ENCODE measurements around the gene SYTL2.

Gene SYTL2

DNA sequence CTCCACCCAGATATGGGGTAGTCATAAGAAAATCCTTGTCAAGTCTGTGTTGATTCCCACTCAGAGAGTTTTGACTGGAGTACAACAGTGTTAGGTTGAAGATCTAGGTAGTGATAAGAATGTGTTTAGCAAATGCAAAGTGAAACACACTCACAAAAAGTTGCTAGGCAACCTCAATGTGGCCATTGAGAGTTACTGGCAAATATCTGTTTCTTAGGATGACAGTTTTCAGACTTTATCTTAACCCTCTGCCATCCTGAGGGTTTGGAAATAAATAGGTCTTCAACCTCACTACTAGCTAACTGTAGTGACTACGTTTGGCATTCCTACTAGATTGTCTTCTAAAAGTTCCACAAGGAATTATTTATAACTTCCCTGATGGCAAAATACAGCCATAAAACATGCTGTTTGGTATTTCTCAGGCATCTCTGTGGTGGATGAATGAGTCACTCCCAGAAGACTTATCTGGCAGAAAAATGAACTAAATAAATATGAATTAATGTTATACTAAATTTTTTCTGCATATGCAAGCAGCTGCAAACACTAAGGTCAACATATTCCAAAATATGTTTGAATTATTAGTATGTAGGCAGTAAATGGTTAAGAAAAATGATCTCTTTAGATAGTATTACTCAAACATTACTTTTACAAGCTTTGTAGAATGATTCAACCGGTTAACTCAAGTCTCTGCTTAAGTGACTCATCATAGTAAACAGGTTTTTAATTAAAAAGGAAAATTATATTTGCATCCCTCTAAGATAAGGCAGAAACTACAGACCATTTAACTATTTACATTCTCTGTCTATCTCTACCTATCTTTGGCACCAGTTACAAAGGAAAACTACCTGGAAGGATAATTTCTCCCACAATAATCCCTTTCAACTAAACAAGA lies 17.1 kb upstream of the SYTL2 start:
- DNase-seq, result no peak

DNA sequence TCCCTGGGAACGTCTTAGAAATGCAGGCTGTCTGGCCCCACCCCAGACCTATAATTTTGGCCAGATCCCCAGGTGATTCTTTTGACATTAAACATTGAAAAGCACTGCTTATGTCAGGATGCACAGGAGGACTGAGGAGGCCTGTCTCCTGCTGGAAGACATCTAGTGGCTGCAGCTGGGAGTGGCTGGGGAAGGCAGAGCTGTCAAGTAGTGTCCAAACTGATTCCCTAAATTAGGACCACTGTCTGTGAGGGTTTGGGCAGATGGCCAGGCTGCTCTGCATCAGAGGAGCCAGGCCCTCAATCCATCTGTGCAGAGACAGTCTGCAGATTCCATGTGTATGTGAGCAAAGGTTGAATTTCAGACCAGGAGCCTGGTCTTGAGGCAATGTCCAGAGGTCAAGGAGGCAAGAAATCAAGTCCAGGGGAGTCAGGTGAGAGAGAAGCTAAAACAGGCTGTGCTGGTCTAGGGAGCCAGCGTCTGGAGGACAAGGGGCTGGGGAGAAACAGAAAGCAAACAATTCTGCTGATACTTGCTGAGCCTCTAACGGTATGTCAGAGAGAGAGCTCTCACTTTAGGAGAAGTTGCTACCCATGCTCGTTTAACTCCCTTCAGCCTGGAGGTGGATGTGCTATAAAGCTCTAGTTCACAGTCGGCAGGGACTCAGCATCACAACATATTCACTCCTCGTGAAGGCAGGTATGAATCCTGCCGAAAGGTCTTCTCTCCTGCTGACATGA lies 15.3 kb upstream of the SYTL2 start:
- DNase-seq, result no peak

DNA sequence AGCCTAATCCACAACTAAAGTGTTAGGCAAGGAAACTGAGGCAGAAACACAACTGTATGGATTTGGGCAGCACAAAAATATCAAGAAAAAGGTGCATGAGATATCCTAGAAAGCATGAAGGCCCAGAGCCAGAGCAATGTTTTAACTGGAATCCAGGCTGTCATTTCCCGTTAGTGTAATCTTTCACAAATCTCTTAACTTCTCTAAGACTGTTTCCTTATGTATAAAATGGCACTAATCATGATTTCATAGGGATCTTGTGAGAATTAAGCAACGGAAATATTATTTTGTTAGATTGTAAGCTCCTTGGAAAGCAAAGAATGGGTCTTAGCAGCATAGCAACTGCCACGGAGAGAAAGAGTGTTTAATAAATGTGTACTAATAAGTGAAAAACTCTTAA lies 14.7 kb upstream of the SYTL2 start:
- no peak for DNase-seq

DNA sequence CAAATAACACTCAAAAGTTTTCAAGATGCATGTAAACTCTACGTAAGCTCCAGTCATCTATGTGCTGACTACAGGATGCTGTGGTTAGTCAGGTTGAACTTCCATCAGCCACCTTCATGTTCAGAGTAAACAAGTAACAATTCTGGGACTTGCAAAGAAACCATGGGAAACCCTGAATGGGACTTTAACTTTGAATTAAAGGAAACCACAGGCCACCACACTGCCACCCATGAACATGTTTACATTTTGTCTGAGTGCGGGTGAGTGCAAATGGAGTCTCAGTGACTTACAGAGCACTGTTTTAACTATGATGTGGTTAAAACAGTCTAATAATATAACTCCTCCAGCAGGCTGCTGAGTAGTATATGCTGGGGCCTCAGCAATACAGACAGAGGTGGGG lies 12.9 kb upstream of the SYTL2 start:
- DNase-seq, result no peak

DNA sequence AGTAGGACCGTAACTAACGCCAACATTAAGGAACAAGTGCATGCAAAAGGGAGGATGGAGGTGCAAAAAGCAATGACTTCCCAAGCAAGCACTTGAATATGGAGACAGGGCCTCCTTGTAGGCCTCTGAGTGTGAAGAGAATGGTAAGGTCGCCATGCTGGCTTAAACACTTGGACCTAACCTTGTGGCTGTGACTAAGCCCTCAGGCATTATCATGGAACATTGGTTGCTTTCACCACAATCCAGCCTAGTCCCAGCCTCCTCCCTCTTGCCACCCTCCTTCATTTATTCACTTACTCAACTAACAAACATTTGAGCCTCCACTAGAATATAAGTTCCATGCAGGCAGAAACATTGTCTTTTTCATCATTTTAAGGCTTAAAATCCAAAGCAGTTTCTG lies 11.9 kb upstream of the SYTL2 start:
- no peak for DNase-seq

DNA sequence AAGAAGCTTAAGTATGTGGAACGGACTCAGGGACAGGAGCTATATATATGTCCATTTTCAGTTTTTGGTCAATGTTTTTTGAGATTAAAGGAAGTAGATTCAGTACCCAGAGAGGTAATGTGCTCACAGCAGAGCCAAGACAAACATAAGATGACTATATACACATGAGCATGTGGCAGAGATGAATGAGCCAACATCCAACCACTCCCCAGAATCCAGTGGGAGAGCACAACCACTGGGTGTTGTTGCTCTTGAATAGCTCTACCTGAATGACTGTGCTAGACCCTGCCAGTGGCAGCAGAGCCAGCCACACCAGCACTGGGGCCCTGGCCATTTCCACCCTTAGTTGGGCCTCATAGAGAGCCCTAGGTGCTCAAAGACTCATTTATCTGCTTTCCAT lies 10.7 kb upstream of the SYTL2 start:
- DNase-seq, result no peak

DNA sequence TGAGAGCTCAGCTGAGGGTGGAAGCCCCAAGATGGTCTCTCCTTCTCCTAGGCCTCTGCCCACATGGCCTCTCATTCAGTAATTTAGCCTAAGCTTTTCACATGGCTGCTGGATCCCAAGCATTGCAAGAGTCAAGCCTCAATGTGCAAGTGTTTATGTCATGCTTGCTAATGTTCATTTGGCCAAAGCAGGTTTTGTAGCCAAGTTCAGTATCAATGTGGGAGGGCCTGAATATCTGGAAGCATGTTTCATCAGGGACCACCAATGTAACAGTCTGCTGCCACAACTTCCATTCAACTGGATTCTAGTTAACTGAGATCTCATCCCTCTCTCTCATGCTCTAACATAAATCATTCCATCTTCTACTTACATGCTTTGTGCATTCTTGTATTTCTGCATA lies 8.5 kb upstream of the SYTL2 start:
- no peak for DNase-seq

DNA sequence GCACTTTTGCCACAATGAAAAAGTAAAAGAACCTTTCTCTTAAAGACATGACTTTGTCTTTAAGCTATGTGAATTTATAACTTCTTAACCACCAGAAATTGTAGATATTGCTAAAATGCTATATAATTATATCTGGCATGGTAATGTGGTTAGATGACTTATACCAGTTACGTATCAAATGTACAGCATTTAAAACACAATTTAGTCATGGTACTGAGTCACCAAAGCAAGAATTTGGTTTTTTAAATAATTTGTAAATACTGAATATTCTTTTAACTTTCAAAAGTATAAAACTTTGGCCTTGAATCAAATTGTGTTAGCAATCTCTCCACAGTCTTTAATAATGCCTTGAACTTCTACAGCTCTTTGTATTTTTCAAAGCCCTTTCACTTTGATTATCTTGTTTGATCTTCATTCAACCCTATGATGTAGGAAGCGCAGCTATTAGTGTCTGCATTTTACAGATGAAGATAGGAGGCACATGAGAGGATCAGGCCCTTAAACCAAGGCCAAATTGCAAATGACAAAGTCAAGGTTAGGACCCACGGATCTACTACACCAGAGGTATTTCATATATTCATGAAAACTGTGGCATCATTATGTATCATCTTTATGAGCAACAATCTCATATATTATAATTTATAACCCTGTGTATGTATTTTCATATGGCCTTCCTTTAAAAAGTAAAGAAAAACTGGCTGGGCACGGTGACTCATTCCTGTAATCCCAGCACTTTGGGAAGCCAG lies 4.4 kb upstream of the SYTL2 start:
- DNase-seq, result no peak

DNA sequence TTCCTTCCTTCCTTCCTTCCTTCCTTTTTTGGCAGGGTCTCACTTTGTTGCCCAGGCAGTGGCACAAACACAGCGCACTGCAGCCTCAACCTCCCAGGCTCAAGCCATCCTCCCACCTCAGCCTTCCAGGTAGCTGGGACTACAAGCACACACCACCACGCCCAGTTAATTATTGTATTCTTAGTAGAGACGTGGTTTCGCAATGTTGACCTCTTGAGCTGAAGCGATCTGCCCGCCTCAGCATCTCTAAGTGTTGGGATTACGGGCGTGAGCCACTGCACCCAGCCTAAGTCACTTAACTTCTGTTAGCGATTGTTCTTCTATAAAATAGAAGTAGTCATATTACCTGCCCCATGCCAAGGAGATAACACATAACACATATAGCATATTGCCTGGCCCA lies 2.8 kb upstream of the SYTL2 start:
- no peak for DNase-seq

DNA sequence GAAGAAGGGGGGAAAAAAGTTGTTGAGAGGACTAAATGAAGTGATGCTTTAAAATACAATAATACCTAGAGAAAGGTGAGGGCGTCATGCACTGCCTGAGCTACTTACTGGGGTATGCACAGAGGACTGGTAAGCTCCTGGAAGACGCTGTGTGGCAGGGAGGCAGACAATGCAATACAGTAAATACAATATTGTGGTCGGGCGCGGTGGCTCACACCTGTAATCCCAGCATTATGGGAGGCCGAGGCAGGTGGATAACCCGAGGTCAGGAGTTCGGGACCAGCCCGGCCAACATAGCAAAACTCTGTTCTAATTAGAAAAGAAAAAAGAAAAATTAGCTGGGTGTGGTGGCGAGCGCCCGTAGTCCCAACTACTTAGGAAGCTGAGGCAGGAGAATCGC lies 683 bp upstream of the SYTL2 start:
- no peak for DNase-seq

DNA sequence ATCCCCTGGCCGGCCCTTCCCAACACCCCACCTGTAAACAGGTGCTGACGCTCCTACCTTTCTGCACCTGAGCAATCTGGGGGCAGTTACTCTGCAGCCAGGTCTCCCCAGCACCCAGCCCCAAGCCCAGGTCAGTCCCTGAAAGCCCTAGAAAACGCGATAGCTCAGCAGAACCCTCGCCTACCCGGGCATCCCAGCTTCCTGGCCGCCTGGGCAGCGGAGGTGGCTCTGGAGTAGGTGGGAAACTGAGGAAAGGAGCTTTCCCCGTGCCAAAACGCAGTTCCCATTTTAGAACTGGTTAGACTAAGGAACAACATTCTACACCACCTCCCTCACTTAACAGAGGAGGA lies 445 bp downstream of the SYTL2 start:
- no peak for DNase-seq

DNA sequence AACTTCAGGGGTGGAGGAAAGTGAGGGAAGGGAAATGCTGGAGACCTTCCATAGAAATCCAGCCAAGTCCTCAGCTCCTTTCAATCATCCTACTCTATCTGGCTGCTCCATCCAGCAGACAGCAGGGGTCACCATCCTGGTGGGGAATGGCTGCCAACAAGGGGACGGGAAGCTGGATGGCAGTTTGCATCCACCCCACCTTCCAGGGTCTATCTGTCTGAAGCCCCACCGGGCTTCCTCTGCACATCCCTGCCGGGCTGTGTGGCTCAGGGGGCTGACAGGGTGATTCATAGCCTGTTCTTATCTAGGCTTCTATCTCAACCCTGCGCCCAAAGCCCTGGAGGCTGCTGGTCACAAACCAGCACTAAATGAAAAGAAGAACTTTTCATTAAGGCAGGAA lies 1.1 kb downstream of the SYTL2 start:
- no peak for DNase-seq

DNA sequence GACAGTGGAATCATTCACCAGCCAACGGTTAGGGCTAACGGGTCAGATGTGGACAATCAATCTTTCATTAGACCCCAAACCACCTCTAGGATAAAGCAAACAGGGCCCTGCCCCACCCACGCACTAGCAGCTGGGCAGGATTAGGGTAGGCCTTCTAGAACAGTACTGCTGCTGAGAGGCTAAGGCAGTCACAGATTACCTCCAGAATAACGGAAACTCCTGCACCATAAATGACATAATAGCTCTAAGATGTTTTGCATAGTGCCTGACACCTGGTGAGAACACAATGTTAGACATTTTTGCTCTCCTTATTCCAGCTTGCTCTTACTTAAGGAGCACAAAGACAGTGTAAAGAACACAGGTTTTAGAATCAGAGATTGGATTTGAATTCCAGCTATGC lies 1.8 kb downstream of the SYTL2 start:
- no peak for DNase-seq

DNA sequence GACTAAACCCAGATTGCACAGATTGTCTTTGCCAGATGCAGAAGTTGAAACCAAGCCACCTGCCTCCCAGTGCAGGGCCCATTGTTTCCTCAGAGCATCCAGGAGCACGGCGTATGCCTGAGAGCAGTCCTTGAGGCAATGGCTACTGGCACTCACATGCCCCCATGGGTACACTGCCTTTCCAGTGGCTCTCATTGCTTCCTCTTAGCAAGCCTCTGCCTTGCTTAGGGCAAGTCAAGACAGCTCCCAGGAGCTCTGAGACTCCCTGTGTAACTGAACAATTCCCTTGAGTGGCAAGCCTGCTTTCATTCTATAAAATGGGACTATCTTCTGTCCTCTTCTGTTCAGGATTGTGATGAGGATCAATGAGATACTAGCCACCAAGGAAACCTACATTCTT lies 4.1 kb downstream of the SYTL2 start:
- no peak for DNase-seq

DNA sequence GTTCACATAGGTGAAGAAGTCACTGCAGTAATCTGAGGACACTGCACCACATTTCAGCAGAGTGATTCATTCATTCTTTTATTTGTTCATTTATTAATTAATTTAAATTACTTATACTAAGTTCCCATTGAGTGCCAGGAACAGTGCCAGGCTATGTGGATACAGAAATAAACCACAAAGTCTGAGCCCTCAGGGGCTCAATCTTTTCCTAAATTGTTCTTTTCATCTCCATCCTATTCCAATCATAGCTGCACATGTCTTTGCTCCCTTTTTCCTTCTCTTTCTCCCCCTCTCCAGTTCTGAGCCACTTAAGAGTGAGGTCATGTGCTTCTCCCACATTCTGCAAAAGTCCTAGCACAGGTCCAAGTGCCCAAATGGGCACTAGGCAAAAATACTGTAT lies 4.9 kb downstream of the SYTL2 start:
- no peak for DNase-seq

DNA sequence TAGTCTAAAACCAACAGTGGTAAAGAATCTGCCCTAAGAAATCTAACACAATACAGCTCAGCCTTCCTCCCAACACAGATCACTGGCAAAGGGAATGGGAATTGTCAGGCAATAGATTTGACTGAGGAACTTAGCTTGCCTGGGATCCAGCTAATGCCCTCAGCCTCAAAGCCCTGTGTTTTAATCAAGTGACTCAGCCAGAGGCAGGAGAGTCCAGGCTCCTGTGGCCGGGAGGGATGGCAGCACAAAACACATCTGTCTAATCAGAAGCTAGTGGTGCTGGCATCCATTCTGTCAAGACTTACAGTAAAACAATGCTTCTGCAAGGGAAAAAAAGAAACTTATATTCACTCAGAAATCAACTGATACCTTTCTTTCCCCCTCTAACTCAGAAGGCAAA lies 5.6 kb downstream of the SYTL2 start:
- DNase-seq, result no peak

DNA sequence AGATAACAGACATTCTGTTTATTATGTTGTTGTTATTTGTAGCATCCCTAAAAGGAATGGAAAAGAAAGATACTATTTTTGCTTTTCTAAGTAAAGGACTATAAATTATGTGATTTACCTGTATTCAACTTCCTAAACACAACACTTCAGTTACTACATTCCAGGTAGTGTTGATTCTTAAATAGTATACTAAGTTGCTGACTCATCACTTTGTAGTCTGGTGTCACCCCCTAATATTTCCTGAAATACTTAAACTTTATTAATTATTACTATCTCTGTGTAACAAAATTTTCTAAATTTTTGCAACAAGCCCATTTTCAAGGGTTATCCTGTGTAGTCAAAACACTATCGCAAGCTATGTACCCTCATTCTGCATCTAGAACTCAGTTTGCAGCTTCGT lies 7.0 kb downstream of the SYTL2 start:
- no peak for DNase-seq

DNA sequence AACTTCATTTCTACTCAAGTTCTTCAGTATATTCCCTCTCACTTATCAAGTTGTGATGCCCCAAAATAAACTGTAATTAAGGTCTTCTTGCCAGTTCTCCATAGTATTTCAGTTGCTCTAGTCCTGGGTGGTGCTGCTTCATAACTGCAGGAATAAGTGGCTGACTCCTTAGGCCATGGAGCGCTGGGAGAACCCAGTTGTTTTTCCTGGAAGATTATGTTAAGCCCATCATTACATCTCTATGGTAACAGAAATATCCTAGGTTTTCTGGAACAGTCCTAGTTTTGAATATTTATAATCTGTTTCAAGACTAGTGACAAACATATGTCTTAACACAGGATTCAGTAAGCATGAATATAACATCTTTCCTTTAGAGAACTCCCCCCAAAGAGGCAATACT lies 7.6 kb downstream of the SYTL2 start:
- no peak for DNase-seq

DNA sequence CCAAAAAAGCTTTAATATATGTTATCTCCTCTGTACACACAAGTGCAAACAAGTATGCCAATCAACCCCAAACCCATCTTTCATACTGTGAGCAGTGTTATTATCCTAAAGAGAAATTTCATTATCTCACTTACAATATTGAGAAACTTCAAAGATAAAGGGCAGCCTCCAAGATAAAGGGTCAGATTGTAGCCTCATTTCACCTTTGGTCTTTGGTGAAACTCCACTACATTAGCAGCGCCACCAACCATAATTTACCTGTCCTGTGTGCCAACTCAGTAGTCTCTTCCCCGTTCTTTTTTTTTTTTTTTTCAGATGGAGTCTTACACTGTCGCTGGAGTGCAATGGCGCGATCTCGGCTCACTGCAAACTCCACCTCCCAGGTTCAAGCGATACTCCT lies 9.4 kb downstream of the SYTL2 start:
- no peak for DNase-seq

DNA sequence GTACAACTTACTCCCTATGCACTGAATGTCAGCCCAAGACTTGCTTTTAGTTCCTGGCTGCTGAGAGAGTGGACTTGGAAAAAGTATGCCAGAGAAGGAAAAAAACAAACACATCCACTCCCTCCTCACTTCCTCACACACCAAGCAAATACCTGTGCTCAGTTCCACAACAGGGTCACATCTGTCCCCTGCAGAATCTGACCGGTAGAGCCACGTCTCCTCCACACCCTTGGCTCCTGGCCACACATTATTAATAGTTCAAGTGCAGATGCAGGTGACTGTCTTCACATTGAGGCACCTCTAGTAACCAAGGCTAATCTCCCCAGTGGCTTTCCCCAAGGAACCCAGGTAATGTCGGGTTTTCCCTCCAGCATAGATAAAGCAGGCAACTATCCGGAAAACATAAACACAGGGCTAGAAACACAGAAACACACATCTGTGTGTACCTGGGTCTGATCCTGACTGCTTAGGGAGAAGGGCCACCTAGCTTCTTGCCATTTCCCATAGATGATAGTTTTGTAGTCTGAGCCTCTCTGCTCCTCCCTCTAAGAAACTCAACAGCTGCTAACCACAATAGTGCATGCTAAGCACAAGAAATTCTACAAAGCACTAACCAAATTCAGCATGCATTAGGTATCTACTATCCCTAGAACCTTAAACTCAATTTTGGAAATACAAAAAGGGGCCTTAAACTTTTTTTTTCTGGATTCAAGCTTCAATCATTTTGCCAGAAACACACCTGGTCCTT lies 10.2 kb downstream of the SYTL2 start:
- DNase-seq, result no peak

DNA sequence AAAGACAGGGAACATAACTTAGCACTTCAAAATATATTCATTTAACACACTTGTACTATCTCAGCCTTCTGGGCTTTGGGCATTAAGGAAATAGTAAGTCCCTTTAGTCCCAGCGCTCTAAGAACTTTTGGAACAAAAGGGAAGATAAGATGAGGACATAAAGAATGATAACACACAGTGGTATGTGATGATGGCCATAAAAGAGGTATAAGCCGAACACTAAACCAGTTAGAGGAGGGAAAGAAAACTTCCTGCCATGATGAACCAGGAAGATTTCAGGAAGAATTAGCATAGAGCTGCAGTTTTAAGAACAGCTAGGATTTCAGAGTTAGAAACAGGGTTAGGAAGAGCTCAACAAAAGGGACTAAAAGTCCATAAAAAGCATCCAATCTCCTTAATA lies 11.8 kb downstream of the SYTL2 start:
- no peak for DNase-seq

DNA sequence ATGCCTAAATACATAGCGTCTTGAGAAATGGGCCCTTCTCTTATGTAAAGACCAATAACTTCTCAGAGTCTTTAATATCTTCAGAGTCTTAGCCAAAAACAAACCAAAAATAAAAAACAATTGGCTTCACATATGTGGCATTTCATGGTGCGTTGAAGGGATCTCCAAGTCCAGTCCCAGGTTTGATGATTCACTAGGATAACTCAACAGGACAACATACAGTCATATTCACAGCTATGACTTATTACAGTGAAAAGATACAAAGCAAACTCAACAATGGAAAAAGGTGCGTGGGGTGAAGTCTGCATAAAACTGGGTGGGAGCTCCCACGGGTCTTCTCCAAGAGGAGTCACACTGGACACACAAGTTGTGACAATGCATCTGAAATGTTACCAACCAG lies 12.6 kb downstream of the SYTL2 start:
- DNase-seq, result no peak

All from activated CD8-positive, alpha-beta memory T cell treated with anti-CD3 and anti-CD28 coated beads, Interleukin-2, amount 50 U/mL, for 48 hours (primary cell).